Sigmoid colon (tissue), 7 donors: ENCODE results near the gene SLC9A8. TPM values are rescaled to one million over a fixed set of nuclear protein-coding genes. Genes with fewer than 3 reads are reported as not detected.

ENCODE experiments used
- DNase-seq: peaks from one replicate; pipeline ENCODE4 v3.0.0-alpha.2; 2019
- H3K27ac ChIP-seq, 4 donors: fragments of 200-600 bp; sonication (generic); one replicate each; pipeline ENCODE4 v1.5.1; 2016 to 2019; ENCODE audit warnings: mild to moderate bottlenecking in 1 of 4
- H3K27me3 ChIP-seq, 3 donors: fragments of 200-600 bp; sonication (generic); one replicate each; pipeline ENCODE4 v1.5.1; 2019; ENCODE audit warnings: mild to moderate bottlenecking in 1 of 3
- H3K36me3 ChIP-seq, 4 donors: fragments of 200-600 bp; sonication (generic); one replicate each; pipeline ENCODE4 v1.5.1; 2016 to 2019
- H3K4me1 ChIP-seq, 4 donors: fragments of 200-600 bp; sonication (generic); one replicate each; pipeline ENCODE4 v1.5.1; 2017 to 2019
- H3K4me3 ChIP-seq, 4 donors: fragments of 200-600 bp; sonication (generic); one replicate each; pipeline ENCODE4 v1.5.1; 2017 to 2019; ENCODE audit warnings: mild to moderate bottlenecking in 2 of 4, moderate library complexity in 1 of 4
- H3K9me3 ChIP-seq, 4 donors: fragments of 200-600 bp in 3 of 4; sonication (generic) in 3 of 4; one replicate each; pipeline versions ENCODE4 v1.5.1 to v1.6.1; 2013 to 2019
- EP300 ChIP-seq, 4 donors: sonication (generic); formaldehyde crosslinking; IDR thresholded peaks; one replicate each; pipeline ENCODE4 v1.6.1; 2017; ENCODE audit warnings: antibody characterized with exemption in 4 of 4
- POLR2A ChIP-seq, 2 donors: fragments of 450-650 bp; IDR thresholded peaks; one replicate each; pipeline ENCODE4 v1.6.1; 2016; ENCODE audit warnings: antibody characterized with exemption in 2 of 2, mild to moderate bottlenecking in 2 of 2, moderate library complexity in 2 of 2
- POLR2AphosphoS5 ChIP-seq, 4 donors: sonication (generic); formaldehyde crosslinking; IDR thresholded peaks; one replicate each; pipeline ENCODE4 v1.6.1; 2017; ENCODE audit warnings: antibody characterized with exemption in 4 of 4
- WGBS, 2 donors: extraction: QIAGEN DNeasy Blood & Tissue Kit; methylation state at CpG; one replicate each; pipeline ENCODE4 v1.1.7; 2013; 5-methylcytosine and 5-hydroxymethylcytosine counted together
- intact Hi-C: fragments of 100-400 bp; cut with DNase I; formaldehyde crosslinking; loops from one replicate; pipeline ENCODE4 v1.15.1; 2023
- polyA plus RNA-seq, 3 donors: library from polyadenylated mRNA; stranded (reverse); fragments of 200-250 nt; gene quantifications; one replicate each; pipeline ENCODE4 v1.2.3, GENCODE V29; 2013
- total RNA-seq, 4 donors: library from RNA; depleted of rRNA; stranded (reverse); fragments of >200 nt; gene quantifications; one replicate each; pipeline ENCODE4 v1.1.0, GENCODE V29; 2016
- TF ChIP-seq, protein P1 (sequence below), 4 experiments: fragments of 450-650 bp in 3 of 4; fragments of 200-600 bp in 1 of 4; IDR thresholded peaks; one replicate each; pipeline ENCODE4 v1.5.1; 2016 to 2019; ENCODE audit warnings: antibody characterized with exemption in 4 of 4, mild to moderate bottlenecking in 3 of 4, moderate library complexity in 2 of 4
- donor health status: healthy with polysubstance abuse.
- donor health status: Bipolar disorder and iron deficiency.
- donor health status: healthy.

Gene SLC9A8
- total and polyA plus RNA-seq, 7 donors: 1.8 to 14.7 (median 5.7) TPM

DNA sequence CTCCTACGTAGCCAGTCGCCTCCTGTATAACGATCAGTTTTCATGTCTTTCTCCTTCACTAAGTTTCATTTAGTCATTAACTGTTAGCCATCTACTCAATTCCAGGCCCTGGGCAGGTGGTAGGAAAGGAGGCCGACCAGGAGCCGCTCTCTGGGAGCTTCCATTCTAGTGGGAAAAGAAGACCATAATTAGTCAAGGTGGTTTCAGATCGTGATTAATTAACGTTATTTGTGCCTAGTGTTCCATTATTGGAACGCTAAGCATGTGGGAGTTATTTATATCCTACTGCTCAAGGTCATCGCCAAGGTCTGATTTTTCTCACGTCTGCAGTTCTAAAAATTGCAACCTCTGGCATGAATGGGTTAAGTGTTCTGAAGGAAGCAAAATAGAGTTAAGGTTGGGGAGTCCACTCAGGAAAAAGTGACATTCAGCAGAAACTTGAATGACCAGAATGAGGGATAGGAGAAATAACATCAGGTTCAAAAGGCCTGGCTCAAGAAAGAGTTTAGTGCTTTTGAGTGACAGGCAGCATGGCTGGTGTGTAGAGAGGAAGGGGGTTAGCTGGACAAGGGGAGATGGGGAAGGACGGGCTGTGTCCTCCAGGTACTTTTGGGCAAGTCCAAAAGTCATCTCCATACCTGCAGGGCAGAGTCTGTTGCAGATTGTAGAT is 812 bp downstream of the SLC9A8 start:
- Histone ChIP-seq H3K27me3 (no peaks in the 10 kb centered on the region), H3K27ac (peak overlapping the region; percentile 86 to 98 (median 94)), H3K4me3 (peak overlapping the region; percentile 75 to 97 (median 86)), H3K4me1 (peaks cover 0 to 18% (median 15%) of the 10 kb centered on the region in 4 donors), H3K36me3 (peaks cover 0 to 26% (median 3%) of the 10 kb centered on the region in 4 donors), H3K9me3 (no peaks in the 10 kb centered on the region)
- 5 to 14% methylated on average over 11 of the region's 11 CpGs for WGBS, 2 donors
- no peak for DNase-seq
- TF ChIP-seq POLR2AphosphoS5 (IDR thresholded peaks at IDR 0.05) (no peak), POLR2A (IDR thresholded peaks at IDR 0.05) (no peak), EP300 (IDR thresholded peaks at IDR 0.05) (no peak)
- TF ChIP-seq, protein P1, sequence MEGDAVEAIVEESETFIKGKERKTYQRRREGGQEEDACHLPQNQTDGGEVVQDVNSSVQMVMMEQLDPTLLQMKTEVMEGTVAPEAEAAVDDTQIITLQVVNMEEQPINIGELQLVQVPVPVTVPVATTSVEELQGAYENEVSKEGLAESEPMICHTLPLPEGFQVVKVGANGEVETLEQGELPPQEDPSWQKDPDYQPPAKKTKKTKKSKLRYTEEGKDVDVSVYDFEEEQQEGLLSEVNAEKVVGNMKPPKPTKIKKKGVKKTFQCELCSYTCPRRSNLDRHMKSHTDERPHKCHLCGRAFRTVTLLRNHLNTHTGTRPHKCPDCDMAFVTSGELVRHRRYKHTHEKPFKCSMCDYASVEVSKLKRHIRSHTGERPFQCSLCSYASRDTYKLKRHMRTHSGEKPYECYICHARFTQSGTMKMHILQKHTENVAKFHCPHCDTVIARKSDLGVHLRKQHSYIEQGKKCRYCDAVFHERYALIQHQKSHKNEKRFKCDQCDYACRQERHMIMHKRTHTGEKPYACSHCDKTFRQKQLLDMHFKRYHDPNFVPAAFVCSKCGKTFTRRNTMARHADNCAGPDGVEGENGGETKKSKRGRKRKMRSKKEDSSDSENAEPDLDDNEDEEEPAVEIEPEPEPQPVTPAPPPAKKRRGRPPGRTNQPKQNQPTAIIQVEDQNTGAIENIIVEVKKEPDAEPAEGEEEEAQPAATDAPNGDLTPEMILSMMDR (IDR thresholded peaks at IDR 0.05): no peak
- intact Hi-C loops: loop anchor here (2.0 to 5.0 kb wide), 3 partner anchors 66 to 177 kb away; partner anchors contain the start of gene B4GALT5

DNA sequence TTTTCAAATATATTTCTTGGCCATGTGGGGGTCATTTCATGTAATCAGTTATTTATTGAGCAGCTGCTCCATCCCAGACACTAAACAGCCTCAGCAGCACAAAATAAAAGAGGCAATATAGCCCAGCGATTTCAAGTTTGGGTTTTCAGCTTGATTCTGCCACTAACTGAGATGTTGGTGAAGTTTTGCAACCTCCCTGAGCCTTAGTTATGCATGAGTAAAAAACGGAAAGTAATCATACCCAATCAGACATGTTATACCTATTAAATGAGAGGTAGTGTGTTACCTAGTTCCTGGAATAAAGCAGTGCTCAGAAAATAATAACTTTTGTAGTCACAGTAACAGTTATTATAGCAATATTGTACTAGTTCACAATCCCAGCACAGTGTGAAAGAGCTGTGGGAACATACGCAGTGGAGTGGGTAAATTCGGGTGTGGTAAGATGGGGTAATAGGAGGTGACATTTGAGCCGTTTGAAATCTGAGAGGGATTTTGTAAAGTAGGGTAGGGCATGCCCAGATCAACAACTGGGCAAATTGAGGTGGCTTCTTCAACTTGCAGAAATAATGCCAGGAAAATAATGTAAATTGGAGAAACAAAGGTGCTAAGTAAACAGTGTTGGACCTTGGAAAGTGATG is 1.5 kb downstream of the SLC9A8 start:
- TF ChIP-seq EP300 (IDR thresholded peaks at IDR 0.05): no peak
- no peak for TF ChIP-seq POLR2AphosphoS5 (IDR thresholded peaks at IDR 0.05)
- TF ChIP-seq, protein P1 (IDR thresholded peaks at IDR 0.05): no peak
- WGBS, 2 donors: 46 to 68% methylated on average over 5 of the region's 5 CpGs
- H3K36me3 ChIP-seq: peaks cover 0 to 34% (median 4%) of the 10 kb centered on the region in 4 donors
- H3K4me3 ChIP-seq: no peak overlapping the region
- no peaks in the 10 kb centered on the region for H3K27me3 ChIP-seq
- peak overlapping the region; percentile 86 to 98 (median 94) for H3K27ac ChIP-seq
- H3K9me3 ChIP-seq: no peaks in the 10 kb centered on the region
- intact Hi-C loops: loop anchor here (5.0 kb wide), 1 partner anchor 67 kb away; no protein-coding TSS in a partner anchor
- DNase-seq: no peak
- peaks cover 0 to 18% (median 15%) of the 10 kb centered on the region in 4 donors for H3K4me1 ChIP-seq

DNA sequence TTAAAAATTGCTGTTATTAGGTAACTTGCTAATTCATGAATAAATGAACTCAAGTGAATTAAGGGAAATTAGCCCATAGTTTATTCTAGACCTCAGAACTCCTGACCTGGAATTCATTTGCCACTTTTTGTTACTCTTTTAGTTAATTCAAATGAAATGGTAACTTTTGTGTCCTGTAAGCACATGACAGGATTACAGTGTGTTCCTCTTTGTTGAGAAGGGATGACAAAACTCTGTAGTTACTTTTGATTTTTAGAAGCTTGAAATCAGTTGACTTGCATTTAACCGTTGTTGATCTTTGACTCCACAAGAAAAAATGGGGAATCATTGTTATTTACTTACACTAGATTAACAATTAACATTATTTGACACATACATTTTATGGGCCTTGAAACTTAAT is 6.2 kb downstream of the SLC9A8 start:
- intact Hi-C loops: no loop called here
- Histone ChIP-seq H3K27ac (no peak overlapping the region), H3K27me3 (no peaks in the 10 kb centered on the region), H3K9me3 (no peaks in the 10 kb centered on the region), H3K36me3 (peaks cover 7 to 58% (median 15%) of the 10 kb centered on the region in 4 donors), H3K4me3 (no peak overlapping the region), H3K4me1 (peaks cover 0 to 16% (median 7%) of the 10 kb centered on the region in 4 donors)
- no peak for DNase-seq
- WGBS, 2 donors: 68 to 78% methylated on average over 1 of the region's 1 CpG
- TF ChIP-seq EP300 (IDR thresholded peaks at IDR 0.05) (no peak), POLR2AphosphoS5 (IDR thresholded peaks at IDR 0.05) (no peak), POLR2A (IDR thresholded peaks at IDR 0.05) (no peak)
- TF ChIP-seq, protein P1 (IDR thresholded peaks at IDR 0.05): no peak

DNA sequence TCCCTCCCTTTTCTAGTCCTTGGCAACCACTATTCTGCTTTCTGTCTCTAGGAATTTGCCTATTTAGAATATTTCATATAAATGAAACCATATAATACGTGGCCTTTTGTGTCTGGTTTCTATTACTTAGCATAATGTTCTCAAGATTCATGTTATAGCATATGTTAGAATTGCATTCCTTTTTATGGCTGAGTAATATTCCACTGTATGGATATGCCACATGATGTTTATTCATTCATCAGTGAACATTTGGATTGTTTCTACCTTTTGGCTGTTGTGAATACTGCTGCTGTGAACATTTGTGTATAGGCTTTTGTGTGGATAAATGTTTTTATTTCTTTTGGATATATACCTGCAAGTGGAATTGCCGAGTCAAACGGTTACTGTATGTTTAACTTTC is 7.1 kb downstream of the SLC9A8 start:
- DNase-seq: no peak
- 95 to 97% methylated on average over 3 of the region's 3 CpGs for WGBS, 2 donors
- Histone ChIP-seq H3K36me3 (peaks cover 7 to 67% (median 15%) of the 10 kb centered on the region in 4 donors), H3K27ac (no peak overlapping the region), H3K9me3 (no peaks in the 10 kb centered on the region), H3K4me3 (no peak overlapping the region), H3K27me3 (no peaks in the 10 kb centered on the region), H3K4me1 (peaks cover 0 to 11% (median 5%) of the 10 kb centered on the region in 4 donors)
- TF ChIP-seq POLR2A (IDR thresholded peaks at IDR 0.05): no peak
- TF ChIP-seq, protein P1 (IDR thresholded peaks at IDR 0.05): no peak
- no peak for TF ChIP-seq POLR2AphosphoS5 (IDR thresholded peaks at IDR 0.05)
- TF ChIP-seq EP300 (IDR thresholded peaks at IDR 0.05): no peak
- intact Hi-C loops: no loop called here
